AG09309 (cell line): ENCODE measurements around the gene SLC12A9.
"Not testable (repeated sequence)": the region's sequence is repeated elsewhere in the genome, so short reads cannot be mapped to it uniquely, and the experiment has no call there.

ENCODE experiments used
- DNase-seq: peaks from one replicate; pipeline ENCODE4 v3.0.0-alpha.2; 2010; ENCODE audit warnings: low read depth
- H3K4me3 ChIP-seq: 2 replicates; pipeline ENCODE4 v1.5.1; 2011; ENCODE audit warnings: mild to moderate bottlenecking, low read depth, low read length, moderate library complexity; ENCODE audit not compliant: control insufficient read depth
- TF ChIP-seq, protein P1 (sequence below): IDR thresholded peaks from 2 replicates; pipeline ENCODE4 v1.5.1; 2011; ENCODE audit warnings: mild to moderate bottlenecking, low read depth, low read length, inconsistent platforms; ENCODE audit not compliant: insufficient read depth, control insufficient read depth; ENCODE audit errors: missing control alignments

The SLC12A9 gene

DNA sequence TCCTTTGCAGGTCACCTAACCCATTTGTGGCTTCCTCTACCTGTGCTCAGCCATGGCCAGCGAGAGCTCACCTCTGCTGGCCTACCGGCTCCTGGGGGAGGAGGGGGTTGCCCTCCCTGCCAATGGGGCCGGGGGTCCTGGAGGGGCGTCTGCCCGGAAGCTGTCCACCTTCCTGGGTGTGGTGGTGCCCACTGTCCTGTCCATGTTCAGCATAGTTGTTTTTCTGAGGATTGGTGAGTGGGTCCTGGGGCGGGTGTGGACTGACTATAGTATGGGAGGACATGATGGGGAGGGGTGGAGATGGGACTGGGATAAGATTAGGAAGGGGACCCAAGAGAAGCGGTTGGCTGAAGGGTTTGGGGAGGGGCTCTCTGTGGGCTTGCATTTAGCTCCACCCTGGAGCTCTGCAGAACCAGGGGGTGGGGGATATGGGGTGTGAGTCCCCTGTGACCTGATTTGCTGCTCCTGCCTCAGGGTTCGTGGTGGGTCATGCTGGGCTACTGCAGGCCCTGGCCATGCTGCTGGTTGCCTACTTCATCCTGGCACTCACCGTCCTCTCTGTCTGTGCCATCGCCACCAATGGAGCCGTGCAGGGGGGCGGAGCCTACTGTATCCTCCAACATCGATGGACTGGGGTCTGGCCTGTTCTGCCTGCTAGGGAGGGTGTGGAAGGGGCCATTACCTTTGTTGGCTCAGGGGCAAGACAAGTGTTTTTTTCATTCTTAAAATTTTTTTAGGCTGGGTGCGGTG is 1.8 kb downstream of the SLC12A9 start:
- no peak for DNase-seq
- TF ChIP-seq, protein P1, sequence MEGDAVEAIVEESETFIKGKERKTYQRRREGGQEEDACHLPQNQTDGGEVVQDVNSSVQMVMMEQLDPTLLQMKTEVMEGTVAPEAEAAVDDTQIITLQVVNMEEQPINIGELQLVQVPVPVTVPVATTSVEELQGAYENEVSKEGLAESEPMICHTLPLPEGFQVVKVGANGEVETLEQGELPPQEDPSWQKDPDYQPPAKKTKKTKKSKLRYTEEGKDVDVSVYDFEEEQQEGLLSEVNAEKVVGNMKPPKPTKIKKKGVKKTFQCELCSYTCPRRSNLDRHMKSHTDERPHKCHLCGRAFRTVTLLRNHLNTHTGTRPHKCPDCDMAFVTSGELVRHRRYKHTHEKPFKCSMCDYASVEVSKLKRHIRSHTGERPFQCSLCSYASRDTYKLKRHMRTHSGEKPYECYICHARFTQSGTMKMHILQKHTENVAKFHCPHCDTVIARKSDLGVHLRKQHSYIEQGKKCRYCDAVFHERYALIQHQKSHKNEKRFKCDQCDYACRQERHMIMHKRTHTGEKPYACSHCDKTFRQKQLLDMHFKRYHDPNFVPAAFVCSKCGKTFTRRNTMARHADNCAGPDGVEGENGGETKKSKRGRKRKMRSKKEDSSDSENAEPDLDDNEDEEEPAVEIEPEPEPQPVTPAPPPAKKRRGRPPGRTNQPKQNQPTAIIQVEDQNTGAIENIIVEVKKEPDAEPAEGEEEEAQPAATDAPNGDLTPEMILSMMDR, result no peak
- H3K4me3 ChIP-seq, result no peak overlapping the region

DNA sequence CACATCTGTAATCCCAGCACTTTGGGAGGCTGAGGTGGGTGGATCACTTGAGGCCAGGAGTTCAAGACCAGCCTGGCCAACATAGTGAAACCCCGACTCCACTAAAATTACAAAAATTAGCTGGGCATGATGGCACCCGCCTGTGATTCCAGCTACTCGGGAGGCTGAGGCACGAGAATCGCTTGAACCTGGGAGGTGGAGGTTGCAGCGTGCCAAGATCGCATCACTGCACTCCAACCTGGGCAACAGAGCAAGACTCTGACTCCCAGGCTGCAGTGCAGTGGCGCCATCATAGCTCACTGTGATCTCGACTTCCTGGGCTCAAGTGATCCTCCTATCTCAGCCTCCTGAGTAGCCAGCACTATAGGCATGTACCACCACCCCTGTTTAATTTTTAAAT is 2.4 kb downstream of the SLC12A9 start:
- not testable (repeated sequence) for DNase-seq, H3K4me3 ChIP-seq

GRCh38 chr7:100855515-100855914 is 3.0 kb downstream of the SLC12A9 start:
- TF ChIP-seq, protein P1, result no peak
- no peak for DNase-seq
- no peak overlapping the region for H3K4me3 ChIP-seq

DNA sequence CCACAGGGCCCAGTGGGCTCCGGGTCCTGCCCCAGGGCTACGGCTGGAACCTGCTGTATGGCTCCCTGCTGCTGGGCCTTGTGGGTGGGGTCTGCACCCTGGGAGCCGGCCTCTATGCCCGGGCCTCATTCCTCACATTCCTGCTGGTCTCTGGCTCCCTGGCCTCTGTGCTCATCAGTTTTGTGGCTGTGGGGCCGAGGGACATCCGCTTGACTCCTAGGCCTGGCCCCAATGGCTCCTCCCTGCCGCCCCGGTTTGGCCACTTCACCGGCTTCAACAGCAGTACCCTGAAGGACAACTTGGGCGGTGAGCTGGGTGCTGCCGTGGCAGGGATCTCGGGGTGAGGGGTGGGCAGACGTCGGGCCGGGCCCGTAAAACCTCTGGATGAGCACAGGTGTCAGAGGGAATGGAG is 4.4 kb downstream of the SLC12A9 start:
- TF ChIP-seq, protein P1, result no peak
- no peak overlapping the region for H3K4me3 ChIP-seq
- no peak for DNase-seq

GRCh38 chr7:100859856-100860255 is 7.3 kb downstream of the SLC12A9 start:
- no peak for DNase-seq
- no peak overlapping the region for H3K4me3 ChIP-seq
- TF ChIP-seq, protein P1, result no peak

DNA sequence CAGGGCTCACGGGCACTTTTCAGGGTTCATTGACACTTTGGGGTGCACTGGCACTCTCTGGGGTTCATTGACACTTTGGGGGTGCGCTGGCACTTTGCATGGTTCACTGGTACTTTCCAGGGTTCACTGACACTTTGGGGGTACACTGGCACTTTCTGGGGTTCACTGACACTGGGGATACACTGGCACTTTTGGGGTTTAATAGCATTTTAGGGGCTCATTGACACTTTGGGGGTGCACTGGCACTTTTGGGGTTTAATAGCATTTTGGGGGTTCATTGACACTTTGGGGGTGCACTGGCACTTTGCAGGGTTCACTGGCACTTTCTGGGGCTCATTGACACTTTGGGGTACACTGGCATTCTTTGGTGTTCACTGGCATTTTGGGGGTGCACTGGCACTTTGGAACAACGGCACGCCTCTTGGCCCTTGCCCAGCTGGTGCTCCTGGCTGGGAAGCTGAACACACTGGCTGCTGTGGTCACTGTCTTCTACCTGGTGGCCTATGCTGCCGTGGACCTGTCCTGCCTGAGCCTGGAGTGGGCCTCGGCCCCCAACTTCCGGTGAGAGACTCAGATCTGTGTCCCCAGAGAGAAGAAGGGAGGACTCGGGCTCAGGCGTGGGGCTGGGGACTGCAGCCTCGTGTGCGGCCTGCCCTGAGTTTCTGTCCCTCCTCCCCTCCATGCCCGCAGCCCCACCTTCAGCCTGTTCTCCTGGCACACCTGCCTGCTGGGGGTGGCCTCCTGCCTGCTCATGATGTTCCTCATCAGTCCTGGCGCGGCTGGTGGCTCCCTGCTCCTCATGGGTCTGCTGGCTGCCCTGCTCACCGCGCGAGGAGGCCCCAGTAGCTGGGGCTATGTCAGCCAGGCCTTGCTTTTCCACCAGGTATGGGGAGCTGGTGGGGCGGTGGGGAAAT is 8.4 kb downstream of the SLC12A9 start:
- no peak for DNase-seq
- no peak overlapping the region for H3K4me3 ChIP-seq
- TF ChIP-seq, protein P1, result no peak

DNA sequence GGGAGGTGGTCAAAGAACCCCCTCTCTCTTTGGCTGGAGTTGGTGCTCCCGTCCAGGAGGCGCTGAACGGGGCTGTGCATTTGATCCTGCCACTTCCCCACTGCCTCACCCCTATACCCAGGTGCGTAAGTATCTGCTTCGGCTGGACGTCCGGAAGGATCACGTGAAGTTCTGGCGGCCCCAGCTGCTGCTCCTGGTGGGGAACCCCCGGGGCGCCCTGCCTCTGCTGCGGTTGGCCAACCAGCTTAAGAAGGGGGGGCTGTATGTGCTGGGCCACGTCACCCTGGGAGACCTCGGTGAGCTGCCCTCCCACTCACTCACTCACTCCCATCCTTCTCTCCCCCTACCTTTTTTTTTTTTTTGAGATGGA is 9.1 kb downstream of the SLC12A9 start:
- no peak for DNase-seq
- H3K4me3 ChIP-seq, result no peak overlapping the region
- TF ChIP-seq, protein P1, result no peak
